GM21423 (cell line): ENCODE data around the gene LRRC2.
"Not testable (repeated sequence)": the region's sequence is repeated elsewhere in the genome, so short reads cannot be mapped to it uniquely, and the experiment has no call there.

Experiments used
- ATAC-seq: cut with Tn5 transposase; IDR thresholded peaks from one replicate; pipeline ENCODE4 v1.9.1; 2021; ENCODE audit warnings: mild to moderate bottlenecking, moderate library complexity; ENCODE audit not compliant: unreplicated experiment

LRRC2 gene

DNA sequence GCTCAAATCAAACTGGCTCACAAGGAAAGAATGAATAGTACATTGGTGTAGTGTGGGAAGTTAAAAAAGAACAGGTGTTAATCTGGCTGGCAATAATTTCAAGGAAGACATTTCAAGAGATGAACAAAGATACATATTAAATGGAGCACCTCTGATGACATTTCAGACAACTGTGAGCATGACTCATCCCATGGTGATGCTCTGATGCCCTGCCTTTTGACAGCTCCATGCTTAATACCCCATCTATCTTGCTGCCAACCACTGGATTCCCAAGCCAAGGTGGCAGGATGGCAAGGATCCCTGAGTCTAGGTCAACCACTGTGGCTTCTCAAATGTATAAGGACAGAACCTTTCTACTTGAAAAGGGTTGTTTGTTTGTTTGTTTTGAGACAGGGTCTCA is 29.3 kb downstream of the LRRC2 start:
- ATAC-seq = no peak

DNA sequence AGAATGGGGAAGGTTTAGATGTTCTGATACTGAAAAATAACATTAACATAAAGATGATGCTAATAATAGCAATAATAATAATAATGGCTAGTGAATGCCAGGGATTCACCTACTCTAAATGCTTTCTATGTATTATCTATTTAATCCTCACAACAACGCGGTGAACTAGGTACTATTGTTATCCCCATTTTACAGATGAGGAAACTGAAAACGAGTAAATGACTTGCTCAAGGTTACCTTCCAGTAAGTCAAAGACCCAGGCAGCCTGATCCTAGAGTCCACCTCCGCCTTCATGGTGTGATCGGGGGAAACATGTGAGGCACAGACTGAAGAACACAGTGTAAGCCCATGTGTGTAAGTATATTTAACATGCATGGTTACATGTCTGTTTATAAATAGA is 30.4 kb downstream of the LRRC2 start:
- ATAC-seq = no peak

DNA sequence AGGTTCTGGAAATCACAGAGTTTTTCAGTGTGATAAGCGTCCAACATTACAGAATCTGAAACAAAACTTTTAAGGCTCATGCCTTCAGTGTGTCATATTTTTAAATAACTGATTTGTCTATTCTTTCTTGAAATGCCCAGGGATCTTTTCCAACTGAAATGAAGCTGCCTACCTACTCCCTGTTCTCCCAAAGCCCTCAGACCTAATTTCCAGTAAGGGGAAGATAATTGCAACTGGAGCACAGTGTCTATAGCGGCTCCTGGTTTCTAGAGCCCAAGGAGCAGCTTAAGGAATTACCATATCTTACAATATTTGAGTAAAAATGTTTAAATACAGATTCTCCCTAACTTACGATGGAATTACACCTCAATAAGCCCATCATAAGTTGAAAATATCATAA is 33.0 kb downstream of the LRRC2 start:
- ATAC-seq = no peak

- no peak for ATAC-seq
Measured at GRCh38 chr3:46527239-46527638, 38.9 kb downstream of the LRRC2 start.

DNA sequence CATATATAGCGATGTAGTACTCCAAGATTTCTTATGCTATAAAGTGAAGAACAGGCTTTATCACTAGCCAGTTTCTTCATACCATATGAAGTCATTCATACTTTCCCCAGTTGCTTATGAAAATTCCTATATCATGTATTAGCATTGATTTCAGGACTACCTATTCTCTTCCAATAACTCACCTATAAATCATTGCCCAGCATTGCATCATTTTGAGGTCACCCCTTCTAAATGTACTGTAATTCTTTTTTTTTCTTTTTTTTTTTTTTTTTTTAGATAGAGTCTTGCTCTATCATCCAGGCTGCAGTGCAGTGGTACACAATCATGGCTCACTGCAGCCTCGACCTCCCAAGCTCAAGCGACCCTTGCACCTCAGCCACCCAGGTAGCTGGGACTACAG is 41.3 kb downstream of the LRRC2 start:
- no peak for ATAC-seq

- no peak for ATAC-seq
Measured at GRCh38 chr3:46524008-46524407, 42.1 kb downstream of the LRRC2 start.

GRCh38 chr3:46523556-46523955 is 42.5 kb downstream of the LRRC2 start:
- ATAC-seq = no peak

- not testable (repeated sequence) for ATAC-seq
Measured at GRCh38 chr3:46522201-46522600, 43.9 kb downstream of the LRRC2 start.

DNA sequence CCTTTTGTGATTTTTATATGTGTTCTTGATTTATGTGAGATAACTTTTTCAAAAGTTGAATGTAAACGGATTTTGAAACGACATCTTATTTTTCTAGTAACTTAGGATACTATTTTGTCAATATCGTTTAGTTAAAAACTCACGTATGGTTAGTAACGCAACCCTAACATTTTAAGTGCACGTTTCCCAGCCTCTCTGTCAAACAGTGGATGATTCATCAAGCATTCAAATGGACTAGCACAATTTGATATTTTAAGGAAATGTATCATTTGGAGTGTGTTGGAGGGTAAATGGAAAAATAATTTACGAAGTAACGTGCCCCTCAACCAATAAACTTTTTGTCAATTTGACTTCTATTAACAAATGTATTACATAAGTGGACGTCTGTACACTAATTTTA is 45.0 kb downstream of the LRRC2 start:
- ATAC-seq = no peak

DNA sequence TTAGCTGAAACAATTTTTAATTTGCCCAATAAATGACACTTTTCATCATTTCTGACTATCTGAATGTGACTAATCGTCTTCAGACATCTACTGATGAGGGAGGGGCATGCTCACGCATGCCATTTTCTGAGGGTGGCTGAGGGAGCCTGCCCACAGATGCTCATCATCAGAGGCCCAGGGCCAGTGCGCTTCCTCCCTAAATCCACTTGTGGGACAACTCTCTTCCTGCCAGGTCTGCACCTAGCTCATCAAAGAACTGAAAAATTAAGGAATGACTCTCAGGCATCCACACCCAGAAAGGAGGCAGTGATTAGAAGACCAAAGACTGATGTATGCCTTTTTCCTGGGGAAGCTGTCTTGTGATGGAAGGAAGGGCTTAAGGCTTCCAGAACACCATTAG is 45.6 kb downstream of the LRRC2 start:
- ATAC-seq = no peak

DNA sequence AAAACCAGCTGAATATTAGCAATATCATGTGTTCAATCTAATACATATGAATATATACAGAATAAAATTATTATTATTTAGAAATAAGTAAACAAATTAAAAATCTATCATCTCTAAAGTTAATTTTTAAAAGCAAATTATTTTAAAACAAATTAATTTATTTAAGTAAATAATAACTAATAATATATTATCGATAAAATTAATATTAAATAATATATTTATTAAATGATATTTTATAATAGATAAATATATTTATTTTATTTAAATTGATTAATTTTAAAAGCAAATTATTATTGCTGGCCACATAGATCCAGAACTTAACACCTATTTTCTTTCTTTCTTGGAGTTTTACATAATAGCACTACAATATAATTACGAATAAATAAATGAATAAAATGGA is 46.1 kb downstream of the LRRC2 start:
- ATAC-seq = no peak

- no peak for ATAC-seq
Measured at GRCh38 chr3:46517784-46518181, 48.3 kb downstream of the LRRC2 start.

DNA sequence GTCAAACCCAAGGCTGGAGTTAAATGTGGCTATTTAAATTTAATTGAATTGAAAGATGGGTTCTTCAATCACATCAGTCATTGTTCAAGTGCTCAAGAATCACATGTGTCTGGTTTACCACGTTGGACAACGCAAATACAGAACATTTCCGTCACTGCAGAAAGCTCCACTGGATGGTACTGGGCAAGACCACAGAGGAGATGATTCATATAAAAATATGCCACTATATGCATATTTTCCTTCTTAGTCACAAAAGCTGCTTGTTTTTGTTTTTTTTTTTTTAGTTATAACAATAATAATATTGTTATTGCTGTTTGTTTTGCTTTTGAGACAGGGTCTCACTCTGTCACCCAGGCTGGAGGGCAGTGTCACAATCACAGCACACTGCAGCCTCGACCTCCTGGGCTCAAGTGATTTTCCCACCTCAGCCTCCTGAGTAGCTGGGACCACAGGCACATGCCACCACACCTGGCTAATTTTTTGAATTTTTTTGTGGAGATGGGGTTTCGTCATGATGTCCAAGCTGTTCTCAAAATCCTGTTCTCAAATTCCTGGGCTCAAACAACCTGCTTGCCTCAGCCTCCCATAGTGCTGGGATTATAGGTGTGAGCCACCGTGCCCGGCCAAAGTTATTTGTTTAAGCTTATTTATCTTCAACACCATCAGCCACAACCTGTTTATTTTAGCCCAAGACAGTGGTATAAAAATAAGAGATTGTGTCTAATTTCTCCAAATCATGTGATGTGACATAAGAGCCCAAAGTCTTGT is 48.9 kb downstream of the LRRC2 start:
- no peak for ATAC-seq

- ATAC-seq = no peak
Measured at GRCh38 chr3:46516521-46516920, 49.6 kb downstream of the LRRC2 start.

- no peak for ATAC-seq
Measured at GRCh38 chr3:46512191-46512749, 53.8 kb downstream of the LRRC2 start.

DNA sequence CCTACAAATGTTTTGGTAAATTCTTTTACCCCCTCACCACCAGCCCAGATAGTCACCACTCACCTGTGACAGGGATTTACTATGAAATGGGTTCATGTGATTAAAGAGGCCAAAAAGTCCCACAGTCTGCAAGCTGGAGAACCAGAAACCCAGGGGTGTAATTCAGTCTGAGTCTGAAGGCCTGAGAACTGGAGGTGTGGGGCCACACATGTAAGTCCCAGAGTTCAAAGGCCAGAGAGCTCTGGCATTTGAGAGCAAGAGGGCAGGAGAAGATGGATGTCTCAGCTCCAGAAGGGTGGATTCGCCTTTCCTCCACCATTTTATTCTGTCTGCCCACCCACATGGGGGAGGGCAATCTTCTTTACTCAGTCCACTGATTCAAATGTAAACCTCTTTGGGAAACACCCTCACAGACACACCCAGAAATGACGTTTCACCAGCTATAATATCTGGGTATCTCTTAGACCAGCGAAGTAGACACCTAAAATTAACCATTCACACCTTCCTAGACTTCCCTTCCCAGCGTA is 56.4 kb downstream of the LRRC2 start:
- ATAC-seq = no peak

DNA sequence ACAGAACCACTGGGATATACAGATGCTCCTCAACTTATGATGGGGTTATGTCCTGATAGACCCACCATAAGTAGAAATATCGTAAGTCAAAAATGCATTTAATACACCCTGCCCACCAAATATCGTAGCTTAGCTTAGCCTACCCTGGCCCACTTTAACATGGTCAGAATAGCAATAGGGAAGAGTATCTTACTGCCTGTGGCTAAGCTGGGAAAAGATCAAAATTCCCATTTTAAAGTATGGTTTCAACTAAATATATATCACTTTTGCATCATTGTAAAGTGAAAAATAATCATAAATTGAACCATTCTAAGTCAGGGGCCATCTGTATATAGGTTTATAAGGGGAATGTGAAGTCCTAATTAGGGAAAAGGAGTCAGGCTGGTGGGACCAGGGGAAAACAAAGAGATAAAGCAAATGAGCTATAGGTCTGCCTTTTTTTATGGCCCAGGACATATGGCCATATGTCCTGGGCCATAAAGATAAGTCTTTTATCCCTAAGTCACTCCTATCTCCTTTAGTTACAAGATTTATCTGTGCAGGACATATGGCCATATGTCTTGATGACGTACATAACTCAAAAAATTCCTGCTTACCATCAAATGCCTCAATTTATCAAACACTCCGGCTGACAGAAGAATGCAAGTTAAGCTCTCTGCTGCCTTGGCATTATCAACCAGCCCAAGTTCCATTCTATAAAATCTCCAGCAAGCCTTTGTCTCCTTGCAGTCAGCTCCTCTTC is 57.1 kb downstream of the LRRC2 start:
- no peak for ATAC-seq

DNA sequence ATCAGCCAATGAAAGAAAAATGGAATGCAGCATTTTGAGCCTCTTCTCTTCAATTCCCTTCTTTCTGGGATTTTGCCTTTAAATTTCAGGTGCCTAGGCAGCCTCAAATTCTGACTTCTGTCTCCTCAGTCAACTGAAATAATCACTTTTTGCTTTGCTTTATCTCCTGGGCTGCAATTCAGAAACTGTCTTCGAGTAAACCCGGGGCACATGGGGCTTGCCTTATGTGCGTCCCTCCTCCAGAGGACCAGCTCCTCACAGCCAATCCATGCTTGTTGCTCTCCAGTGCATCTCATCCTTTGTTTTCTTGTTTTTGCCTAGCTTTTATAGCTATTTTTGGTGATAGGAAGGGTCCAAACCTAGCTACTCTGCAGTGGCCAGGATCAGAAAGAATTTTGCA is 59.6 kb downstream of the LRRC2 start:
- no peak for ATAC-seq

GRCh38 chr3:46505953-46506352 is 60.1 kb downstream of the LRRC2 start:
- ATAC-seq = no peak

- ATAC-seq = no peak
Measured at GRCh38 chr3:46504789-46505188, 61.3 kb downstream of the LRRC2 start.

DNA sequence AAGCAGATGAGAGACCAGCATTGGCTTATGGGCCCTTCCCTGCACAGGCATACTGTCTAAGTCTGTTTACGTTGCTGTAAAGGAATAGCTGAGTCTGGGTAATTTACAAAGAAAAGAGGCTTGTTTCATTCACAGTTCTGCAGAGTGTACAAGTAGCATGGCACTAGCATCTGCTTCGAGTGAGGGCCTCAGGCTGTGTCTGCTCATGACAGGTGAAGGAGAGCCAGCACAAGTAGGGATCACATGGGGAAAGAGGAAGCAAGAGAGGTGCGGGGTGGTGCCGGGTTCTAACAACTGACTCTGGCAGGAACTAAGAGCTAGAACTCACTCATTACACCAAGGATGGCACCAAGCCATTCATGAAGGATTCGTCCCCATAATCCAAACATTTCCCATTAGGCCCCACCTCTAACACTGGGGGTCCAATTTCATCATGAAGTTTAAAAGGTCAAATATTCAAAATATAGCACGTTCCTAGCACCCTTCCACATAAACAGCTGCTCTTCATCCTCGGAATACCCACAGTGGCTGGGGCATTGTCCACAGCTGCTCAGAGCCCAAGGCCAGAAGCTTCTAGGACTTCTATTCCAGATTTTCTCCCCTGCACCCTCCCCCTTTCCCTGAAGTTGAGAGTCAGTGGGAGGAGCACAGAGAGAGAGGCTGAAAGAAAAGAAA is 62.8 kb downstream of the LRRC2 start:
- ATAC-seq = no peak
